Stimulated activated CD4-positive, alpha-beta T cell treated with anti-CD3 and anti-CD28 coated beads, Interleukin-15, amount 100 ng/mL, for 48 hours (primary cell): ENCODE measurements around the gene RGS3.

Experiments
- DNase-seq, 2 donors: peaks; one replicate each; pipeline ENCODE4 v3.0.0-alpha.2; 2020; ENCODE audit warnings: low read depth in 2 of 2

Gene RGS3

DNA sequence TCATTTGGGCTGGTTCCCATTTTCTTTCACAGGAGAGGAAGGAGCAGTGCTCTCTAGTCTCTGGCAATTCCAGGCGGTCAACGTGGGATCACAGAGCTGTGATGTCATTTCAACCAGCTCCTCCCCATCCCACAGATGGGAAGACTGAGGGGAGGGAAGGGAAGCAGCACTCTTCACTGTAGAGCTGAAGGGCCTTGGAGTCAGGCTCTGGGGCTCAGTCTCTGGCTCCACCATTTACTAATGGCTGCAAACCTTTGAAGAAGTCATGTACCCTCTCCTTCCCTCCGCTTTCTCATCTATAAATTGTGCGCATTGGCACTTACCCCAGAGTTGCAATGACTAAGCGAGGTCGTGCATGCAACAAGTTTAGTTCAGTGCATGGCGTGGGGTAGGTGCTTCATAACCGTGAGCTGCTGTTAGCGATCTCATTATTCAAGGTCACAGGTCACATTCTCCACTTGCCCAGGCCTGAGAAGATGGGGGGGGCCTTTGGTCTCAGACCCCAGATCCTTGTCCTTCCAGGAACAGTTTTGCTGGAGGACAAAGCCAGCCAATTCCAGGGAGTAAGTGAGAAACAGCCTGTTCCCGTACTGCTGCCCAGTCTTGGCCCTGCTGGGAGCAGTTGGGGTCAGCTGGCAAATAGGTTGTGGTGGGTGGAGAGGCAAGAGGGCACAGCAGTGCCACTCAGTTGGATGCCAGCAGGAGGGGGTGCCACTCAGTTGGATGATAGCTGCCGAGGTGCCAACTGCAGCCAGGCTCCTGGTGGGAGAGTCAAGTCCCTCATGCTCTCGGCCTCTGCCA lies 136.7 kb downstream of the RGS3 start:
- DNase-seq, result no peak

DNA sequence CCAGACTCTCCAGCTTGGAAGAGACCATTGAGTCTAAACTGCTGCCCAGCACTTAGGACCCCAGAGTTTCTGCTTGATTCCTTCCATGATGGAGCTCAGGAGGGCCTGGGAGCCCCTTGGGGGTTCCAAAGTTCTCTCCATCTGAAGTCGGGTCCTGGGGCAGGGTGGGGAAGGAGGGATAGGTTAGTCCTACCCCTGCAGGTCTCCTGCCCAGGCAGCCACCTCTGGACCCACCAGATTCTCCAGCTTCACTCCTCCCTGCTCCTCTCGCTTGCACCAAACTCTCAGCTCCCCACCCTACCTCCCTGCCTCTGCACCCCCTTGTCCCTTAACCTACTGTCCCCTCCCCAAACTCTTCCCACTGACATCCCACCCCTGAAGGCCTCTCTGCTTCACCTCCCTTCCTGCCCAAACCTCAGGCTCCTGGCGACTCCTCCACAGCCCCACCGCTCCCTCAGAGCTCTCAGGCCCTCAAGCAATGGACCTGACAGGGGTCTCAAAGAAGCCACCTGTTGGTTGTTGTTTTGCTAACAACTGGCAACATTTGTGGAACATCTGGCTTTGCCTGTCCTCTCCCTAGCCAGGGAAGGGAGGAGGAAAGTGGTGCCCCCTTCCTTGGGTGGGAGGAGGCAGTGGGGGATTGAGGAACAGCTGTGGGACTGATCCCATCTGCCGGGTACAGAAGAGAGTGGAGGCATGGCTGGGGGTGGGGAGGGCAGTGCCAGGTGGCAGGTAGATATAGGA lies 137.5 kb downstream of the RGS3 start:
- no peak for DNase-seq

DNA sequence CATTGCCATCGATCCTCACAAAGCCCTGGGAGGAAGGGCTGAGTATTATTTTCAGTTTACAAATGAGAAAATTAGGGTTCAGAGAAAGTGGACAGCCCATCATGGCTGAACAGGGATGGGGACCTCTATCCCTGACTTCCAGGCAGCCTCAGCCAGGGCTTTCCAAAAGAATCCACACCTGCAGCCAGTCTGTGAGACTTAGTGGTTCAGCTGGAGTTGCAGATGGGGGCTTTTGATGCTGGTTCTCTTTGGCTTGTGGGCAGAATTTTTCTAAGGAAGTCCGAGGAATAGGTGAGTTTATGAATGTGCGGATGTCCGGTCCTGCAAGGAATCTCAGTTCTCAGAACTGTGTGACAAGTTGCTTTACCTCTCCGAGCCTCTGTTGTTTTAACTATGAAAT lies 138.1 kb downstream of the RGS3 start:
- DNase-seq, result no peak

DNA sequence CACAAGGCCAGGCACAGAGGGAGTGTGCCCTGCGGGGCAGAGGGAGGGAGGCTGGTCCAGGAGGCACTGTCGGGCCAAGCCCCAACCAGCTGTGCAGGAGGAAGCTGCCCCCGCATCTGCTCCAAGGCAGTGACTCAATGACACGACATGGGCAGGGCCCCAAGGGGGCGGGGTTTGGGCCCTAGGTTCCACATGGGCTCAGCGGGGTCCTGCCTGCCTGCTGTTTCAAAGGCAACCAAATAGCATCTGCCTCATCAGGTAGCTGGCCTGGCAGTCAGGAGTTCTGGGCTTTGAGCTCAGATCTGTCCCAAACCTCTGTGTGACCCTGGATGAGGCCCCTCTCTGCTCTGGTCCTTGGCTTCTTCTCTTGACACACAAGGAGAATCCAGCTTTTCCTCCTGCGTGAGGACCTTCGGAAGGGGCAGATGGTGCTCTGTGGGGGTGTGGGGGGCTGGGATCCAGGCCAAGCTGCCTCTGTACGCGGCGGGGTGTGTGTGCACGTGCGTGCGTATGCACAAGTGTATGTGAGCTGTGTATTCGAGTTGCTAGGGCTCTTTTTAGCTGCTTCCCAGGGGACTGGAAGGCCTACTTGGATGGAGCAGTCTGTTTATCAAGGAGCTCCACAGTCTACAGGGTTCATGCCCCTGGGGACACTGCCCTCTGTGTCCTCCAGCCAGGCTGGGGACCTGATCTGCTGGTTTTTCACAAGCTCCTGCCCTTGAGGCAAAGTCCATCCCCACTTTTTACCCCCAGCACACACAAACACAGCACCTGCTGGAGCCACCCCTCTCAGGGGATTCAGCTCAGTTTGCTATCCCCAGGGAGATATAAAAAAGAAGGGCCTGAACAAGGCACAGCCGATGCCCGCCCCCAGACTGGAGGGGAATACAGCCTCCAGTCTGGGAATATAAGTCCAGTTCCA lies 138.9 kb downstream of the RGS3 start:
- DNase-seq, result peak; percentile 63 to 80

DNA sequence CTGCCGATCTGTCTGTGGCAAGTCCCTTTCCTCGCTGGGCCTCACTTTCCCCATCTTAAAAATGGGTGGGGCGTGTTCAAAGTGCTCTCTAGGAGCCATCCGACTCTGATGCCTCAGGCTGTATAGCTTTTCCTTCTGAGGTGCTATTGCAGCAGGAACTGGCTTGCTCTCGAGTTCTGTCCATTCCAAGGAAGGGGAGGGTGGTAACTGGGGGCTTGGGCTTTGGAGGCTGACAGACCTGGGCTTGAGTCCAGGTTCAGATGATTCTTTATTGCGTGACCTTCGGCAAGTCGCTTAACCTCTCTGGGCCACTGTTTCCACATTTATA lies 139.5 kb downstream of the RGS3 start:
- no peak for DNase-seq

DNA sequence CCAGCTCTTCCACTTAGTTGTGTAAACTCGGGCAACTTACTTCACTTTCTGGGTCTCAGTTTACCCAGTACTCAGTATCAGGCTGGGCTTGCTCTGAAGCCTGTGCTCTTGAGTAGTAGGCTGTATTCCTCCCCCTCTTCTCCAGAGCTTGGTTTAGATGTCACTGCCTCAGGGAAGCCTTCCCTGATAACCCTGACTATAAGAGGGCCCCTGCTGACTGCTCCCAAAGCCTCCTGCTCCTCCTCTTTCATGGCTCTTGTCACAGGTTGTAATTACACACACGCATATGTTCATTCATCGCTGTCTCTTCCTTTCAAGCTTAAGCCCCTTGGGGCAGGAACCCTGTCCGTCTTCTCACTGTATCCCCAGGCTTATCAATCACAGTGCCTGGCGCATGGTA lies 140.2 kb downstream of the RGS3 start:
- no peak for DNase-seq

- DNase-seq, result no peak
These were observed 140.9 kb downstream of the RGS3 start for GRCh38 chr9:113604393-113604792.

DNA sequence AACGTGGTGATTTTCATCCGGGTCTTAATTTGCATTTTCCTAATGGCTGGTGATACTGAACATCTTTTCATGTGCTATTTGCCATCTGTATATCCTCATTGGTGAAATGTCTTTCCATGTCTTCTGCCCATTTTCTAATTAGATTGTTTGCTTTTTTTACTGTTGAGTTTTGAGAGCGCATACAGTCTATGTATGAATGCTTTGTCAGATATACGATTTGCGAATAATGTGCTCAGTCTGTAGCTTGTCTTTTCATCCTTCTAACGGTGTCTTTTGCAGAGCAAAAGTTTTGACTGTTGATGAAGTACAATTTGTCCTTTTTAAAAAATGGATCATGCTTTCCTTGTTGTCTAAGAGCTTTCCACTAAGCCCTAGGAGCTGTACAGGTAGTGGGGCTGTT lies 143.0 kb downstream of the RGS3 start:
- DNase-seq, result no peak

DNA sequence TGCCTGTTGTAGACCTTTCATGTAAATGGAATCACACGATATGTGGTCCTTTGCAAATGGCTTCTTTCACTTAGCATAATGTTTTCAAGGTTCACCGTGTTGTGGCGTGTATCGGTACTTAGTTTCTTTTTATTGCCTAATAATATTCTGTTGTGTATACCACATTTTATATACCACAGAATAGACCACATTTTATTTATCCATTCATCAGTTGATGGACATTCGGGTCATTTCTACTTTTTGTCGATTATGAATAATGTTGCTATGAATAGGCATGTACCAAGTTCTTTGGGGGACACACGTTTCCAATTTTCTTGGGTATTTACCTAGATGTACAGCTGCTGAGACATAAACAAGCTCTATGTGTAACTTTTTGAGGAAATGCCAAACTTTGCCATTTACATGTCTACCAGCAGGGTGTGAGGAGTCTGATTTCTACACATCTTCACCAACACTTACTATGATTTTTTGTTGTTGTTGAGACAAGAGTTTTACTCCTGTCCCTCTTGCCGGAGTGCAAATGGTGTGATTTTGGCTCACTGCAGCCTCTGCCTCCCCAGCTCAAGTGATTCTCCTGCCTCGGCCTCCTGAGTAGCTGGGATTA lies 144.7 kb downstream of the RGS3 start:
- DNase-seq, result no peak

- no peak for DNase-seq
These were observed 146.2 kb downstream of the RGS3 start for GRCh38 chr9:113609562-113610318.

DNA sequence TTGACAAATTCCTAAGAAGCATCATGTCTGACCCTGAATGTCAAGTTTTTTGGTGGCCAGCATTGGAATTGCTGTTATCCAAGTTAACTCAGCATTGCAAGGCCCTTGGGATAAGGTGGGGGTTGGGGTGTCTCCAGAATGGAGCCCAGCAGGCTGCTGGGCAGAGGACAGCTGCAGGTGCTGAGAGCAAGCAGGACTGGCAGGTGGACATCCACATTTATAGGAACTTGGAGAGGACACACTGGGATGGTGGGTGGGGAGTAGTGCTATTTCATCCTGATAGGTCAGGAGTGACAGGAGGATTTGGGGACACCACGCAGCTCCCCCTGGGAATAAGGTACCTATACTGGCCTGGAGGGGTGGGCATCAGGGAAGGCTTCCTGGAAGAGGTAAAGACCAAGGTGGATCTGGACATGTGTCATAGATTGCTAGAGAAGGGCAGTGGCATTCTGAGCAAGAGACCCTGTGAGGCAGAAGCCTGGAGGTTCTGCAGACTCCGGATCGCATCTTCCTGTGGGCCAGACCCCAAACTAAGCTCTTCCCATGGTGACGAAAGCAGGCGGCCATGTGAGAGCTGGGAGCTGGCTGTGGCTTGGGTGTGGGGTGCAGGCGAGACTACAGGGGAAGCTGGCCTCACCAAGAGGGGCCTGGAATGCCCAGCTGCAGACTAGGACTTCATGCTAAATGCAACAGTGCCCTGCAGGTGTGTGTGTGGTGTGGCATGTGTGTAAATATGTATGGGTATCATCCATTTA lies 148.1 kb downstream of the RGS3 start:
- DNase-seq, result no peak

DNA sequence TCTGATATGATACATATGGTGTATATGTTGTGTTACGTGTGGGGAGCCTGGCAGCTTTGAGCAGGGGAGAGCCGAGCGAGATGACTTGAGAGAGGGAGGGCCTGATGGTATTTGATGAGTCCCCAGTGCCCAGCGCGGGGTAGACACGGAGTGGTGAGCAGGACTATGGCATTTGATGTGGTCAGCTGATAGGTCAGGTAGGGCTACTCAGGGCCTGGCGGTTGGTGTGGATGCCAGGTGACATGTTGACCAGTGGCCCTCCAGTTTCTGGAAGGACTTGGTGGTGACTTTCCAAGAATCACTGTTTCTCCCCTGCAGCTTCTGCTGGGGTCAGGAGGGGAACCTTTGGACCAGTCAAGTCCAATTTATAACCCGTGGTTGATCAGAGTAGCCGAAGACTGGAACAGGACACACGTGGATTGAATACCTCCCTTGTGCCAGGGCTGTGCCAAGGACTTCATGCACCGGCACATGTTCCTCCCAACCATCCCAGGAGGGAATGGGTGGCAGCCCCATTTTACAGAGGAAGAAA lies 148.8 kb downstream of the RGS3 start:
- DNase-seq, result no peak

DNA sequence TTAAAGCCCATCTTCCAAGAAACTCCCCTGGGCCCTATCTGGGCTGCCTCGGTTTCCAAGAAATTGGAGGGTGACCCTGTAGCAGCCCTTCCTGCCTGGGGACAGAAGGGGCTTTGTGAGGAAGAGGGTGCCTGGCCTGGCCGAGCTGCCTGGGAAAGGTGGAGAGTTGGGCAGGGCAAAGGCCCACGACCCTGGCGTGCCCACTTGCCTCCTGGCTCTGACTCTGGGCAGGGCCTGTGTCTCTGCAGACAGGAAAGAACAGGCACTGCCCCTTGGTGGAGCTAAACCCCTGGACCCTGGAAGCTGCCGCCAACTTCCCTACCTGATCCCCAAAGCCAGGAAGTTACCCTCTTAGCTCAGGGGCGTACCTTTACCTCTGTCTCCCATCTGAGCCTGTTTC lies 149.3 kb downstream of the RGS3 start:
- no peak for DNase-seq

DNA sequence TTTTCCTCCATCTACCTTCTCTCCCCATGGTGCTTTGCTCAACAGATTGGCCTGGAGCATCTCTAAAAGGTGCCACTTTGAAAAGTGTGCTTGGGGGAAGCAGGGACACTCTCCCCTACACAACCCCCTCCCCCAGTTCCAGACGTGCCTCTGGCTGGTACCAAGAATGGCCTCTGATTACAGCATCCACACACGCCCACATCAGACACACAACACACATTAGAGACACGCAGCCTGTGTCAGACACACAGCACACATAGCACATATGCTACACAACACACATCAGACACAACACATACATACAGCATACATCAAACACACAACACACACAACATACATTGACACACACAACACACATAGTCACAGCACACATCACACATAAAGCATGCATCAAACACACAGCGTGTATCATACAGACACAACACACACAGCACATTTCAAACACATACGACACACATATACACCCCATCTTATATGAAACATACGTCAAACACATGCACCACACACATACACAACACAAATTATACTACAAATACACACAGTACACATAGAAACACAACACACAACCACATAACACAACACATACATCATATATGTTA lies 150.4 kb downstream of the RGS3 start:
- no peak for DNase-seq

- DNase-seq, result no peak
These were observed 151.5 kb downstream of the RGS3 start for GRCh38 chr9:113614843-113615648.

- DNase-seq, result no peak
These were observed 152.6 kb downstream of the RGS3 start for GRCh38 chr9:113616116-113616515.

DNA sequence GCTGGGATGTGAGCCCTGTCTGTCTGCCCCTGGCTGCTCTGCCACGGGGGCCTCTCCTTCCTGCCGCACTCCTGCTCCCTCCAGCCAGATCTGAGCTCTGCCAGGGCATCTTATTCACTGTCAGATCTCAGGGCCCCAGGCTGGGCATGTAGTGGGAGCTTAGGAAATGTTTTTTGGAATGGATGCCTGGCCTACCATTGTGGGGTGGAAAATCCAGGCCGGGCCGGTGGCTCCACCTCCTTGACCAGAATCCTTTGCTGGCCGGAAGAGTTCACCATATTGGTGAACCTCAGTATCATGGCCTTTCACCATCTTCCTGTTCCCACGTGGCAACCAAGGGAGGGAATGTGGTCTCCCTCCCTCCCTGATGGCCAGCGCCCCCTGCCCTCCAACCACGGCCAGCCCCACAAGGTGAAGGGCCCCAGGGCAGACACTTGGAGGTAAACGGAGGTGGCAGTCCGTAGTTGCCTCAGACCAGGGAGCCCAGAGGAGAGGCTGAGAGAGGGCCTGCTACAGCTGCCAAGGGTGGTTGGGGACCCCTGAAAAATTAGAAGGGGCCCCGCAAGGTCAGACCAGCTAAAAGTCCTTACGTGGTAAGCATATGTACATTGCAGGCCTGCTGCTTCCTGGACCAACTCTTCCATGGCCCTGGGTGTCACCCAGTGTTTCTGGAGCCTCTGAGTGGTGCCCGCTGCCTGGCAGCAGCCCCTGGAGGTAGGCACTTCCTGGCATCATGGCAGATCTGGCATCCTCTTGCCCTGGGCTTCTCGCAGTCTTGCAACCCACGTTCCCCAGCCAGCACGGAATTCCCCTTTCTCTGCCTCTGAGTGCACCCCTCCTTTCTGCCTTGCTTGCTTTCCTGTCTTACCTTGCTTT lies 153.3 kb downstream of the RGS3 start:
- no peak for DNase-seq

DNA sequence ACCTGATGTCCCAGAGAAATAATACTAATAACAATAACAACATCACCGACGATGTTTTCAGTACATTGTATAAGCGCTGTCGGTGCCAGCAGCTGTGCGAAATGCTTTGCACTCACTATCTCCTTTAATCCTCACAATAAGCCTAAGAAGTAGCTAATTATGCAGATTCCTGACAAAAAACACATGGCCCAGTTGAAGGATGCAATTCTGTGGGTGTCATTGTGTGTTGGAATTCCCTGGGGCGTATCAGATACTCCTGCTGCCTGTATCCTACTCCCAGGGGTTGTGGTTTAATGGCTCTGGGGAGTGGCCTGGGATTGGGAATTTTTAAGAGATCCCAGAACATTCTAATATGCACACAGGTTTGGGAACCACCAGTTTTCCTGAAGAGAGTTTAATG lies 154.0 kb downstream of the RGS3 start:
- DNase-seq, result no peak
